ENCODE data around the gene RRAGC. TPM values are rescaled to one million over a fixed set of nuclear protein-coding genes. Genes with fewer than 3 reads are reported as not detected.

The RRAGC gene
- polyA plus RNA-seq, 2 of the 4 experiments (the other 2 are of a cell fraction): 10.9 to 18.0 TPM

DNA sequence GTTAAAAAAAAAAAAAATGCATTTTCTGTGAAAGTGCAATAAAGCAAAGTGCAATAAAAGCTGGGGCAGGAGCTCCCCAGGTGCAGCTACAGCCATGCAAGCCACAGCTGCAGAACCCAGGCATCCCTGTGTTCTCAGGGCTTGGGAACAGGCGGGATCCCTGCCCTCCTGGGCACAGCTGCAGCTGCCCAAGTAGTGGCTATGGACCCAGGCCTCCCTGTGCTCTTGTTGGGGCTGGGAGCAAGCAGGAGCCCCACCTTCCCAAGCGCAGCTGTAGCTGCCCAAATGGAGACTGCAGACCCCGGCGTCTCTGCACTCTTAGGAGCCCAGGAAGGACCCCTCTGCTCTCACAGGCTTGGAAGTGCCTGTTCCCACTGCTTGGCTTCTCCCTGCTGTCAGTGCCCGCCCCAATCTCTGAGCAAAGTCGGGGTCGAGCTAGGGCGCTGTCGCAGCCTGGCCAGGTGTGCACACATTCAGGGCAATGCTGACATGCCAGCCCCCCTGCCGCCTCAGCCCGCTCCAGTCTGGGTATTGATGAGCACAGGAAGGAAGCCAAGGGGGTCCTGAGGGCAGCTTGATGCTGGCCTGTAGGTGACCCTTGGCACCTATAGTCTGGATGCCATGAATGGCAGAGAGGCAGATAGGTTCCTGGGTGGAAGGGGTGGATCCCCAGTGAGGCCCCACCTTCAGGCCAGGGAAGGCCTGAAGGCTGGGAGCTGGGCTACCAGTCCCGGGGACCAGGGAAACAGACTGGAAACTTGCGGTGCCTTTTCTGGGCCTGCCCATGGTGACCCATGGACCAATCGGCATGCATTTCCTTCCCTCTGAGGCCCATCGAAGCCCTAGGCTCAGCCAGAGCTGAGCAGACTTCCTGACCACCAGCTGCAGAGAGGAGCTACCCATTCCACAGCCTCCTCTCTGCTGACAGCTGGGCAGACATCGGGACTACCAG is 58.6 kb downstream of the RRAGC start:
- no peak for ATAC-seq
- no peak for FAIRE-seq
- POLR2A ChIA-PET: no interaction called here

DNA sequence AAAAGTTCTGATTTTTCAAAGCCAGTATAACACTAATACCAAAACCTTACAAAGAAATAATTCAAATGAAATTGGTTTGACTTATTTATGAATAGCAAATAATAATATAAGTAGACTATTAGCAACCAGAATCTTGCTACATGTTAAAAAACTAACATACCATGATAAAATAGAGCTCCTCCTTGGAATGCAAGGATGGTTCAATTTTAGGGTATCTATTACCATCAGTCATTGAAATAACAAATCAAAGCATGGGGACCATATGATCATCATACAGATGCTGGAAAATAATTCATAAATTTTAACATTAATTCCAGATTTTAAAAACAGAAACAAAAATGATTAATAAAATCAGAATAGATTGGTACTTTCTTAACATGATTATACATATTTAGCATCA is 66.3 kb downstream of the RRAGC start:
- POLR2A ChIA-PET: no interaction called here
- no peak for ATAC-seq
- CTCF ChIA-PET: no interaction called here

More for the DNA sequence above, 58.6 kb downstream of the RRAGC start:
- H3K4me2 ChIP-seq: no peak overlapping the region
- CTCF ChIA-PET: interaction anchor here (0.6 to 0.7 kb wide), 2 partner anchors 70 to 442 kb away, joined by 3 to 4 read pairs; no protein-coding TSS in a partner anchor
- H3K9me3 ChIP-seq: peaks cover 3% of the 10 kb centered on the region; the same call in 1 of the 3 replicates
- H3K4me1 ChIP-seq: no peaks in the 10 kb centered on the region
- no peak for DNase-seq (ENCODE audit: low read depth in 1 of 2, low spot score in 1 of 2)
- 13% methylated on average over 2 of the region's 16 CpGs for WGBS (ENCODE audit: missing lambda C conversion rate)
- no peak overlapping the region for H3K27ac ChIP-seq
- no peak overlapping the region for H3K4me3 ChIP-seq
- no peak for TF ChIP-seq HOXB13 (CRISPR knock-in tag; IDR thresholded peaks at IDR 0.05; ENCODE audit: low read depth)
- TF ChIP-seq, protein P1, sequence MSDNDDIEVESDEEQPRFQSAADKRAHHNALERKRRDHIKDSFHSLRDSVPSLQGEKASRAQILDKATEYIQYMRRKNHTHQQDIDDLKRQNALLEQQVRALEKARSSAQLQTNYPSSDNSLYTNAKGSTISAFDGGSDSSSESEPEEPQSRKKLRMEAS (IDR thresholded peaks at IDR 0.05): no peak
- TF ChIP-seq ELK1 (IDR thresholded peaks at IDR 0.05; ENCODE audit: low read depth, low read length): no peak
- TF ChIP-seq NFE2L2 (conservative IDR thresholded peaks at IDR 0.05; ENCODE audit: low read length): no peak

More for the DNA sequence above, 66.3 kb downstream of the RRAGC start:
- no peaks in the 10 kb centered on the region for H3K4me1 ChIP-seq
- FAIRE-seq (no peak), DNase-seq (ENCODE audit: low read depth in 1 of 2, low spot score in 1 of 2) (no peak)
- TF ChIP-seq HEYL (CRISPR knock-in tag; IDR thresholded peaks at IDR 0.05) (no peak), JUNB (IDR thresholded peaks at IDR 0.05) (no peak), ZNF302 (CRISPR knock-in tag; IDR thresholded peaks at IDR 0.05) (no peak), MAFK (IDR thresholded peaks at IDR 0.05; ENCODE audit: partially characterized antibody) (no peak), CEBPB (IDR thresholded peaks at IDR 0.05) (no peak), NFE2L2 (conservative IDR thresholded peaks at IDR 0.05; ENCODE audit: low read length) (no peak), GATA3 (IDR thresholded peaks at IDR 0.05; ENCODE audit: borderline replicate concordance) (no peak), REST (IDR thresholded peaks at IDR 0.05) (no peak), MAZ (IDR thresholded peaks at IDR 0.05; ENCODE audit: borderline replicate concordance, low read depth, low read length) (no peak), CHD2 (IDR thresholded peaks at IDR 0.05; ENCODE audit: low read length, partially characterized antibody) (no peak), RAD21 (conservative IDR thresholded peaks at IDR 0.05 in 1 of 2, IDR thresholded peaks at IDR 0.05 in 1 of 2) (no peak), CBX8 (IDR thresholded peaks at IDR 0.05) (no peak), SREBF2 (IDR thresholded peaks at IDR 0.05) (no peak)
- TF ChIP-seq, protein P2, sequence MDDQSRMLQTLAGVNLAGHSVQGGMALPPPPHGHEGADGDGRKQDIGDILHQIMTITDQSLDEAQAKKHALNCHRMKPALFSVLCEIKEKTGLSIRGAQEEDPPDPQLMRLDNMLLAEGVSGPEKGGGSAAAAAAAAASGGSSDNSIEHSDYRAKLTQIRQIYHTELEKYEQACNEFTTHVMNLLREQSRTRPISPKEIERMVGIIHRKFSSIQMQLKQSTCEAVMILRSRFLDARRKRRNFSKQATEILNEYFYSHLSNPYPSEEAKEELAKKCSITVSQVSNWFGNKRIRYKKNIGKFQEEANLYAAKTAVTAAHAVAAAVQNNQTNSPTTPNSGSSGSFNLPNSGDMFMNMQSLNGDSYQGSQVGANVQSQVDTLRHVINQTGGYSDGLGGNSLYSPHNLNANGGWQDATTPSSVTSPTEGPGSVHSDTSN (IDR thresholded peaks at IDR 0.05): no peak
- TF ChIP-seq, protein P3, sequence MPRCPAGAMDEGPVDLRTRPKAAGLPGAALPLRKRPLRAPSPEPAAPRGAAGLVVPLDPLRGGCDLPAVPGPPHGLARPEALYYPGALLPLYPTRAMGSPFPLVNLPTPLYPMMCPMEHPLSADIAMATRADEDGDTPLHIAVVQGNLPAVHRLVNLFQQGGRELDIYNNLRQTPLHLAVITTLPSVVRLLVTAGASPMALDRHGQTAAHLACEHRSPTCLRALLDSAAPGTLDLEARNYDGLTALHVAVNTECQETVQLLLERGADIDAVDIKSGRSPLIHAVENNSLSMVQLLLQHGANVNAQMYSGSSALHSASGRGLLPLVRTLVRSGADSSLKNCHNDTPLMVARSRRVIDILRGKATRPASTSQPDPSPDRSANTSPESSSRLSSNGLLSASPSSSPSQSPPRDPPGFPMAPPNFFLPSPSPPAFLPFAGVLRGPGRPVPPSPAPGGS (IDR thresholded peaks at IDR 0.05): no peak
- TF ChIP-seq, protein P4, sequence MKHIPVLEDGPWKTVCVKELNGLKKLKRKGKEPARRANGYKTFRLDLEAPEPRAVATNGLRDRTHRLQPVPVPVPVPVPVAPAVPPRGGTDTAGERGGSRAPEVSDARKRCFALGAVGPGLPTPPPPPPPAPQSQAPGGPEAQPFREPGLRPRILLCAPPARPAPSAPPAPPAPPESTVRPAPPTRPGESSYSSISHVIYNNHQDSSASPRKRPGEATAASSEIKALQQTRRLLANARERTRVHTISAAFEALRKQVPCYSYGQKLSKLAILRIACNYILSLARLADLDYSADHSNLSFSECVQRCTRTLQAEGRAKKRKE (CRISPR knock-in tag; IDR thresholded peaks at IDR 0.05; ENCODE audit: low read depth): no peak
- TF ChIP-seq, protein P5, sequence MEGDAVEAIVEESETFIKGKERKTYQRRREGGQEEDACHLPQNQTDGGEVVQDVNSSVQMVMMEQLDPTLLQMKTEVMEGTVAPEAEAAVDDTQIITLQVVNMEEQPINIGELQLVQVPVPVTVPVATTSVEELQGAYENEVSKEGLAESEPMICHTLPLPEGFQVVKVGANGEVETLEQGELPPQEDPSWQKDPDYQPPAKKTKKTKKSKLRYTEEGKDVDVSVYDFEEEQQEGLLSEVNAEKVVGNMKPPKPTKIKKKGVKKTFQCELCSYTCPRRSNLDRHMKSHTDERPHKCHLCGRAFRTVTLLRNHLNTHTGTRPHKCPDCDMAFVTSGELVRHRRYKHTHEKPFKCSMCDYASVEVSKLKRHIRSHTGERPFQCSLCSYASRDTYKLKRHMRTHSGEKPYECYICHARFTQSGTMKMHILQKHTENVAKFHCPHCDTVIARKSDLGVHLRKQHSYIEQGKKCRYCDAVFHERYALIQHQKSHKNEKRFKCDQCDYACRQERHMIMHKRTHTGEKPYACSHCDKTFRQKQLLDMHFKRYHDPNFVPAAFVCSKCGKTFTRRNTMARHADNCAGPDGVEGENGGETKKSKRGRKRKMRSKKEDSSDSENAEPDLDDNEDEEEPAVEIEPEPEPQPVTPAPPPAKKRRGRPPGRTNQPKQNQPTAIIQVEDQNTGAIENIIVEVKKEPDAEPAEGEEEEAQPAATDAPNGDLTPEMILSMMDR (IDR thresholded peaks at IDR 0.05): no peak
- H3K9me3 ChIP-seq: peaks cover 8% of the 10 kb centered on the region; the same call in 1 of the 3 replicates
- no peak overlapping the region for H3K4me2 ChIP-seq
- H3K4me3 ChIP-seq: no peak overlapping the region
- H3K27ac ChIP-seq: no peak overlapping the region

All from A549 (cell line).